A549 (cell line): ENCODE measurements around the gene MRPL58. TPM values are rescaled to one million over a fixed set of nuclear protein-coding genes. Genes with fewer than 3 reads are reported as not detected.

ENCODE experiments used
- ATAC-seq, 2 experiments: fragments of 200-7000 bp in 1 of 2; fragments of >200 bp in 1 of 2; cut with Nextera tagmentation in 1 of 2; cut with Tn5 transposase in 1 of 2; 3 replicates each; pipeline versions ENCODE4 v1.8.0 to v1.9.1; 2018 to 2020; ENCODE audit warnings: mild to moderate bottlenecking in 1 of 2, moderate library complexity in 1 of 2
- CTCF ChIA-PET: fragments of 300-600 bp; sonication (Branson Sonifier 250); formaldehyde crosslinking; extraction: SDS; loops from one replicate; lab custom pipeline; 2021; ENCODE audit warnings: antibody characterized with exemption, inconsistent platforms; lab: Yijun Ruan, JAX
- POLR2A ChIA-PET: fragments of 350-600 bp; formaldehyde crosslinking; extraction: SDS; loops from one replicate; lab custom pipeline; 2021; ENCODE audit warnings: antibody characterized with exemption, inconsistent platforms; lab: Yijun Ruan, JAX
- DNase-seq, 2 experiments: peaks; one replicate each; pipeline versions ENCODE4 v3.0.0 to v3.0.0-alpha.2; 2011 to 2016; ENCODE audit warnings: low read depth in 1 of 2, low spot score in 1 of 2
- FAIRE-seq: peaks from 2 replicates; lab custom pipeline; 2011; peaks lifted over from hg19 to GRCh38; lab: Jason Lieb, UNC
- H3K27ac ChIP-seq, 2 experiments: fragments of >200 bp; sonication (Bioruptor Twin); formaldehyde crosslinking; 3 replicates each; pipeline ENCODE4 v1.5.1; 2016 to 2017
- H3K4me1 ChIP-seq: fragments of >200 bp; sonication (Bioruptor Twin); formaldehyde crosslinking; 3 replicates; pipeline ENCODE4 v1.6.1; 2016
- H3K4me2 ChIP-seq: fragments of >200 bp; sonication (Bioruptor Twin); formaldehyde crosslinking; 3 replicates; pipeline ENCODE4 v1.6.1; 2016
- H3K4me3 ChIP-seq: fragments of >200 bp; sonication (Bioruptor Twin); formaldehyde crosslinking; 3 replicates; pipeline ENCODE4 v1.5.1; 2016
- H3K9me3 ChIP-seq: fragments of >200 bp; sonication (Bioruptor Twin); formaldehyde crosslinking; 3 replicates; pipeline ENCODE4 v1.6.1; 2016
- BCL3 ChIP-seq: fragments of >200 bp; sonication (Bioruptor Twin); formaldehyde crosslinking; IDR thresholded peaks from 3 replicates; pipeline ENCODE4 v1.6.1; 2016
- BHLHE40 ChIP-seq: IDR thresholded peaks from 2 replicates; pipeline ENCODE4 v1.6.1; 2012; ENCODE audit warnings: low read depth, low read length, inconsistent platforms
- CBX2 ChIP-seq: fragments of 200-600 bp; sonication (generic); IDR thresholded peaks from 2 replicates; pipeline ENCODE4 v1.6.1; 2016; ENCODE audit warnings: low read depth, mild to moderate bottlenecking, borderline replicate concordance
- CBX8 ChIP-seq: fragments of 200-600 bp; sonication (generic); IDR thresholded peaks from 2 replicates; pipeline ENCODE4 v1.6.1; 2016
- CTCF ChIP-seq: fragments of >200 bp; sonication (Bioruptor Twin); formaldehyde crosslinking; IDR thresholded peaks from 3 replicates; pipeline ENCODE4 v1.5.1; 2016
- E2F6 ChIP-seq: IDR thresholded peaks from 2 replicates; pipeline ENCODE4 v1.6.1; 2012; ENCODE audit warnings: low read depth, borderline replicate concordance
- EHF ChIP-seq: fragments of 250-450 bp; sonication (Bioruptor Pico); IDR thresholded peaks from 2 replicates; pipeline ENCODE4 v1.5.0; 2020; ENCODE audit warnings: mild to moderate bottlenecking
- EHMT2 ChIP-seq: fragments of 200-600 bp; sonication (generic); IDR thresholded peaks from 2 replicates; pipeline ENCODE4 v1.6.1; 2016; ENCODE audit warnings: antibody characterized with exemption, low read depth, mild to moderate bottlenecking, moderate library complexity
- ELK1 ChIP-seq: fragments of 150-350 bp; IDR thresholded peaks from 2 replicates; pipeline ENCODE4 v1.6.1; 2014; ENCODE audit warnings: low read depth, mild to moderate bottlenecking, low read length
- EP300 ChIP-seq, 2 experiments: fragments of >200 bp; sonication (Bioruptor Twin); formaldehyde crosslinking; IDR thresholded peaks; 2 replicates in 1 of 2; 3 replicates in 1 of 2; pipeline ENCODE4 v1.6.1; 2016 to 2017
- HEYL ChIP-seq: fragments of 250-450 bp; sonication (Bioruptor Pico); IDR thresholded peaks from 2 replicates; pipeline ENCODE4 v1.8.0; 2021; ENCODE audit warnings: mild to moderate bottlenecking, moderate library complexity
- HMGXB4 ChIP-seq: fragments of 250-450 bp; sonication (Bioruptor Pico); IDR thresholded peaks from 2 replicates; pipeline ENCODE4 v1.5.0; 2021; ENCODE audit warnings: mild to moderate bottlenecking, moderate library complexity, borderline replicate concordance
- HOXA7 ChIP-seq: fragments of 250-450 bp; sonication (Bioruptor Pico); IDR thresholded peaks from 2 replicates; pipeline ENCODE4 v1.5.0; 2020; ENCODE audit warnings: mild to moderate bottlenecking, moderate library complexity
- HOXB13 ChIP-seq: fragments of 250-450 bp; sonication (Bioruptor Pico); IDR thresholded peaks from 2 replicates; pipeline ENCODE4 v1.5.0; 2020; ENCODE audit warnings: low read depth, mild to moderate bottlenecking, moderate library complexity
- JUN ChIP-seq, 2 experiments: fragments of >200 bp; sonication (Bioruptor Twin); formaldehyde crosslinking; IDR thresholded peaks; 2 replicates in 1 of 2; 3 replicates in 1 of 2; pipeline ENCODE4 v1.6.1; 2016 to 2017
- KDM5A ChIP-seq: fragments of 200-600 bp; sonication (generic); IDR thresholded peaks from 2 replicates; pipeline ENCODE4 v1.6.1; 2016; ENCODE audit warnings: antibody characterized with exemption, mild to moderate bottlenecking
- MAFK ChIP-seq: fragments of 450-650 bp; IDR thresholded peaks from 2 replicates; pipeline ENCODE4 v1.6.1; 2014; ENCODE audit not compliant: partially characterized antibody
- MAX ChIP-seq: IDR thresholded peaks from 2 replicates; pipeline ENCODE4 v1.6.1; 2012
- MYC ChIP-seq: IDR thresholded peaks from 2 replicates; pipeline ENCODE4 v1.6.1; 2012; ENCODE audit warnings: mild to moderate bottlenecking, inconsistent platforms, low read length, improper control_type of control experiment, borderline replicate concordance
- NFE2L2 ChIP-seq: fragments of 150-350 bp; conservative IDR thresholded peaks from 2 replicates; pipeline ENCODE4 v1.6.1; 2014; ENCODE audit warnings: low read length
- NPAS2 ChIP-seq: fragments of 250-450 bp; sonication (Bioruptor Pico); IDR thresholded peaks from 2 replicates; pipeline ENCODE4 v1.8.0; 2022; ENCODE audit warnings: mild to moderate bottlenecking, moderate library complexity, borderline replicate concordance
- NR3C1 ChIP-seq: fragments of >200 bp; sonication (Bioruptor Twin); formaldehyde crosslinking; IDR thresholded peaks from 3 replicates; pipeline ENCODE4 v1.6.1; 2017
- POLR2A ChIP-seq: IDR thresholded peaks from 2 replicates; pipeline ENCODE4 v1.6.1; 2012; ENCODE audit warnings: mild to moderate bottlenecking, low read length
- POLR2AphosphoS2 ChIP-seq: conservative IDR thresholded peaks from 2 replicates; pipeline ENCODE4 v1.6.1; 2012; ENCODE audit warnings: low read length, improper control_type of control experiment, inconsistent platforms
- RNF2 ChIP-seq: fragments of 200-600 bp; sonication (generic); IDR thresholded peaks from 2 replicates; pipeline ENCODE4 v1.6.1; 2016; ENCODE audit warnings: low read depth, mild to moderate bottlenecking, antibody characterized with exemption, moderate library complexity, borderline replicate concordance
- SREBF2 ChIP-seq: fragments of 450-650 bp; IDR thresholded peaks from 2 replicates; pipeline ENCODE4 v1.6.1; 2014; ENCODE audit warnings: mild to moderate bottlenecking, moderate library complexity
- USF2 ChIP-seq: fragments of 450-650 bp; IDR thresholded peaks from 2 replicates; pipeline ENCODE4 v1.6.1; 2014; ENCODE audit warnings: antibody characterized with exemption
- ZC3H11A ChIP-seq: fragments of 450-650 bp; IDR thresholded peaks from 2 replicates; pipeline ENCODE4 v1.6.1; 2014; ENCODE audit warnings: antibody characterized with exemption, mild to moderate bottlenecking
- ZFP36 ChIP-seq: fragments of 450-650 bp; IDR thresholded peaks from 2 replicates; pipeline ENCODE4 v1.6.1; 2014; ENCODE audit warnings: borderline replicate concordance; ENCODE audit not compliant: partially characterized antibody
- ZNF302 ChIP-seq: fragments of 250-450 bp; sonication (Bioruptor Pico); IDR thresholded peaks from 2 replicates; pipeline ENCODE4 v1.9.0; 2021; ENCODE audit warnings: inconsistent platforms, mild to moderate bottlenecking, moderate library complexity
- WGBS: methylation state at CpG from one replicate; pipeline ENCODE4 v1.1.6; 2017; ENCODE audit errors: missing lambda C conversion rate; 5-methylcytosine and 5-hydroxymethylcytosine counted together
- polyA plus RNA-seq, 4 experiments: library from polyadenylated mRNA; depleted of rRNA in 3 of 4; stranded (reverse); fragments of >200 nt; fragmentation: RNase III in 1 of 4; extraction: RNeasy Plus Mini Kit Qiagen cat#74134 plus additional on column Dnase treatment in 1 of 4; gene quantifications; 2 replicates in 3 of 4; 3 replicates in 1 of 4; pipeline ENCODE4 v1.2.3, GENCODE V29; 2011 to 2017

Gene MRPL58
- polyA plus RNA-seq, 2 of the 4 experiments (the other 2 are of a cell fraction), result 89.4 to 127 TPM

- 35% methylated on average over 10 of the region's 10 CpGs for WGBS
- ChIA-PET POLR2A (interaction anchor here (0.5 to 2.1 kb wide), 8 partner anchors 13 to 159 kb away, joined by 3 to 24 read pairs (median 4); partner anchors contain the start of genes FDXR, JPT1 and MRPL58), CTCF (interaction anchor here (0.6 to 6.2 kb wide), 15 partner anchors 11 to 113 kb away, joined by 3 to 60 read pairs (median 5); partner anchors contain the start of genes CDR2L, MRPL58, NT5C and OTOP2)
- Histone ChIP-seq H3K27ac (peak overlapping the region; percentile 4 to 59; a peak in 4 of 6 replicates), H3K4me3 (peak overlapping the region; percentile 73), H3K4me1 (peaks cover 27% of the 10 kb centered on the region), H3K9me3 (no peaks in the 10 kb centered on the region), H3K4me2 (peak overlapping the region; percentile 89)
- TF ChIP-seq CTCF (no peak), NPAS2 (no peak), ZC3H11A (0 out of 2 replicates have a peak, but pooled peaks have one; percentile 2), RNF2 (no peak), MAX (peak; percentile 55; the same call in 1 of the 2 replicates), BHLHE40 (no peak), ZNF302 (no peak), ZFP36 (no peak), ELK1 (no peak), NR3C1 (no peak), HOXA7 (CRISPR knock-in tag) (no peak), EHF (CRISPR knock-in tag) (no peak), MAFK (peak; percentile 33), NFE2L2 (no peak), KDM5A (no peak), BCL3 (no peak), EHMT2 (no peak), EP300 (IDR thresholded peaks at IDR 0.05) (no peak), USF2 (peak; percentile 17; the same call in 1 of the 2 replicates), CBX2 (no peak), HEYL (CRISPR knock-in tag) (no peak), JUN (IDR thresholded peaks at IDR 0.05) (no peak), SREBF2 (no peak), CBX8 (no peak), MYC (no peak), HMGXB4 (CRISPR knock-in tag) (no peak), POLR2A (no peak; the same call in 1 of the 2 replicates), E2F6 (0 out of 2 replicates have a peak, but pooled peaks have one; percentile 25), HOXB13 (no peak), POLR2AphosphoS2 (no peak)
- peak; percentile 26 to 38 for ATAC-seq
- no peak for FAIRE-seq
- DNase-seq, result peak; percentile 86 to 98
Measured at GRCh38 chr17:75031972-75032719, 19.7 kb downstream of the MRPL58 start.
